ENCODE results near the gene ESPN. TPM values are rescaled to one million over a fixed set of nuclear protein-coding genes. Genes with fewer than 3 reads are reported as not detected.

ESPN gene
- total and polyA plus RNA-seq, 10 of the 15 experiments (the other 5 are each of a cell fraction or from before 2014, with no cell fraction given): 0.18 to 0.71 (median 0.59) TPM; not detected in 7

DNA sequence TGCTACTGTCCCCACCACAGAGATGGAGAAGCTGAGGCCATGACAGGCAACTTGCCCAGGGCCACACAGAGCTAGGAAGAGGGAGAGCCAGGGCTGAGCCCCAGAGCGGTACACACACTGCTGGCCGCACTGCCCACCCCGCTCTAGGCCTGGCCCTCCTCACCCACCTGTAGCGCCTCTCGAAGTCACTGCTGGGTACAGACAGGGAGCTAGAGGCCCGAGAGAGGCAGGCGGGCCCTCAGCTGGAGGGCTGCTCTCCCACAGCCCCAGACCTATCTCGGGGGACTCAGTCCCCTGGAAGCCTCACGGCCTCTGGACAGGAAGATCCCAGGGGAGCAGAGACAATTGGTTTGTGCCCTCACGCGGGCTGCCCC lies 84.2 kb downstream of the ESPN start:
- ChIA-PET CTCF (interaction anchor here (0.6 to 1.2 kb wide), 2 partner anchors 138 to 211 kb away, joined by 3 to 4 read pairs; no protein-coding TSS in a partner anchor), SMC1A (ENCODE audit: uncharacterized antibody, unreplicated experiment) (no interaction called here), POLR2A (no interaction called here), RAD21 (ENCODE audit: unreplicated experiment) (no interaction called here)
- Histone ChIP-seq H3K4me2 (ENCODE audit: control insufficient read depth, insufficient read depth) (no peak overlapping the region), H3K79me2 (ENCODE audit: control insufficient read depth, insufficient read depth, low read length) (no peaks in the 10 kb centered on the region), H3K36me3 (ENCODE audit: control insufficient read depth in 2 of 2, insufficient read depth in 2 of 2, low read length in 1 of 2) (no peaks in the 10 kb centered on the region), H3K9ac (ENCODE audit: control insufficient read depth, insufficient read depth, low read length) (no peak overlapping the region), H4K20me1 (ENCODE audit: control insufficient read depth, insufficient read depth) (no peaks in the 10 kb centered on the region; the same call in 1 of the 2 replicates), H3K4me1 (ENCODE audit: control insufficient read depth, insufficient read depth, low read length) (no peaks in the 10 kb centered on the region), H3K27me3 (replicated peaks in 1 of 2; ENCODE audit: control insufficient read depth in 2 of 2, insufficient read depth in 2 of 2, low read length in 1 of 2) (no peaks in the 10 kb centered on the region; a peak in 1 of 4 replicates), H3K4me3 (no peak overlapping the region), H3K9me3 (replicated peaks; ENCODE audit: control insufficient read depth, insufficient read depth, low read length) (no peaks in the 10 kb centered on the region), H2AFZ (ENCODE audit: control insufficient read depth, low read depth, low read length) (no peak overlapping the region), H3K27ac (ENCODE audit: control insufficient read depth, insufficient read depth) (no peak overlapping the region)
- intact Hi-C loops (cut with micrococcal nuclease; ENCODE audit: unreplicated experiment): no loop called here
- in situ Hi-C loops (cut with MboI): no loop called here
- BruUV-seq (replicated peaks): no TSS peak
- TF ChIP-seq FOS (IDR thresholded peaks at IDR 0.05; ENCODE audit: borderline replicate concordance, extremely low read depth, insufficient read length): no peak
- no peak for TF ChIP-seq ZBED1 (IDR thresholded peaks at IDR 0.05; ENCODE audit: borderline replicate concordance)
- TF ChIP-seq, protein P1, sequence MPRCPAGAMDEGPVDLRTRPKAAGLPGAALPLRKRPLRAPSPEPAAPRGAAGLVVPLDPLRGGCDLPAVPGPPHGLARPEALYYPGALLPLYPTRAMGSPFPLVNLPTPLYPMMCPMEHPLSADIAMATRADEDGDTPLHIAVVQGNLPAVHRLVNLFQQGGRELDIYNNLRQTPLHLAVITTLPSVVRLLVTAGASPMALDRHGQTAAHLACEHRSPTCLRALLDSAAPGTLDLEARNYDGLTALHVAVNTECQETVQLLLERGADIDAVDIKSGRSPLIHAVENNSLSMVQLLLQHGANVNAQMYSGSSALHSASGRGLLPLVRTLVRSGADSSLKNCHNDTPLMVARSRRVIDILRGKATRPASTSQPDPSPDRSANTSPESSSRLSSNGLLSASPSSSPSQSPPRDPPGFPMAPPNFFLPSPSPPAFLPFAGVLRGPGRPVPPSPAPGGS (IDR thresholded peaks at IDR 0.05; ENCODE audit: borderline replicate concordance, insufficient read depth, low read depth, low read length, poor library complexity, severe bottlenecking): no peak
- TF ChIP-seq POU2F2 (IDR thresholded peaks at IDR 0.05; ENCODE audit: borderline replicate concordance, low read depth, low read length): no peak
- no peak for TF ChIP-seq FOXK2 (IDR thresholded peaks at IDR 0.05)
- no peak for TF ChIP-seq YBX1 (IDR thresholded peaks at IDR 0.05)
- TF ChIP-seq POLR2AphosphoS2 (IDR thresholded peaks at IDR 0.05; ENCODE audit: low read depth, low read length): no peak
- TF ChIP-seq CREB1 (IDR thresholded peaks at IDR 0.05; ENCODE audit: low read depth): no peak
- TF ChIP-seq BMI1 (IDR thresholded peaks at IDR 0.05; ENCODE audit: borderline replicate concordance): no peak
- TF ChIP-seq TCF3 (IDR thresholded peaks at IDR 0.05; ENCODE audit: borderline replicate concordance, insufficient read depth, low read depth, low read length): no peak
- no peak for TF ChIP-seq ETV6 (conservative IDR thresholded peaks at IDR 0.05 in 1 of 2, IDR thresholded peaks at IDR 0.05 in 1 of 2; ENCODE audit: borderline replicate concordance in 1 of 2, low read depth in 1 of 2)
- TF ChIP-seq DPF2 (IDR thresholded peaks at IDR 0.05): no peak
- TF ChIP-seq ZNF622 (IDR thresholded peaks at IDR 0.05): no peak
- TF ChIP-seq, protein P2, sequence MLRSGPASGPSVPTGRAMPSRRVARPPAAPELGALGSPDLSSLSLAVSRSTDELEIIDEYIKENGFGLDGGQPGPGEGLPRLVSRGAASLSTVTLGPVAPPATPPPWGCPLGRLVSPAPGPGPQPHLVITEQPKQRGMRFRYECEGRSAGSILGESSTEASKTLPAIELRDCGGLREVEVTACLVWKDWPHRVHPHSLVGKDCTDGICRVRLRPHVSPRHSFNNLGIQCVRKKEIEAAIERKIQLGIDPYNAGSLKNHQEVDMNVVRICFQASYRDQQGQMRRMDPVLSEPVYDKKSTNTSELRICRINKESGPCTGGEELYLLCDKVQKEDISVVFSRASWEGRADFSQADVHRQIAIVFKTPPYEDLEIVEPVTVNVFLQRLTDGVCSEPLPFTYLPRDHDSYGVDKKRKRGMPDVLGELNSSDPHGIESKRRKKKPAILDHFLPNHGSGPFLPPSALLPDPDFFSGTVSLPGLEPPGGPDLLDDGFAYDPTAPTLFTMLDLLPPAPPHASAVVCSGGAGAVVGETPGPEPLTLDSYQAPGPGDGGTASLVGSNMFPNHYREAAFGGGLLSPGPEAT (IDR thresholded peaks at IDR 0.05; ENCODE audit: low read depth): no peak
- no peak for TF ChIP-seq RAD51 (IDR thresholded peaks at IDR 0.05)
- TF ChIP-seq ATF7 (IDR thresholded peaks at IDR 0.05; ENCODE audit: low read depth): no peak
- TF ChIP-seq SIX5 (IDR thresholded peaks at IDR 0.05; ENCODE audit: low read depth, low read length, severe bottlenecking): no peak
- no peak for TF ChIP-seq EZH2 (IDR thresholded peaks at IDR 0.05; ENCODE audit: borderline replicate concordance, control insufficient read depth, low read depth, low read length)
- ATAC-seq (no peak), FAIRE-seq (no peak), DNase-seq (ENCODE audit: low read depth, low spot score) (no peak)
- 41% methylated on average over 11 of the region's 11 CpGs for WGBS (ENCODE audit: insufficient coverage, insufficient replicate concordance, low lambda C conversion rate, missing lambda C conversion rate)

Data from GM12878 (cell line).